SKM-1 (cell line): ENCODE data around the gene LMAN2.

Experiments used
- DNase-seq: peaks from one replicate; lab custom pipeline; 2025; ENCODE audit not compliant: unreplicated experiment; lab: John Stamatoyannopoulos, UW

LMAN2 gene, protein sequence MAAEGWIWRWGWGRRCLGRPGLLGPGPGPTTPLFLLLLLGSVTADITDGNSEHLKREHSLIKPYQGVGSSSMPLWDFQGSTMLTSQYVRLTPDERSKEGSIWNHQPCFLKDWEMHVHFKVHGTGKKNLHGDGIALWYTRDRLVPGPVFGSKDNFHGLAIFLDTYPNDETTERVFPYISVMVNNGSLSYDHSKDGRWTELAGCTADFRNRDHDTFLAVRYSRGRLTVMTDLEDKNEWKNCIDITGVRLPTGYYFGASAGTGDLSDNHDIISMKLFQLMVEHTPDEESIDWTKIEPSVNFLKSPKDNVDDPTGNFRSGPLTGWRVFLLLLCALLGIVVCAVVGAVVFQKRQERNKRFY

DNA sequence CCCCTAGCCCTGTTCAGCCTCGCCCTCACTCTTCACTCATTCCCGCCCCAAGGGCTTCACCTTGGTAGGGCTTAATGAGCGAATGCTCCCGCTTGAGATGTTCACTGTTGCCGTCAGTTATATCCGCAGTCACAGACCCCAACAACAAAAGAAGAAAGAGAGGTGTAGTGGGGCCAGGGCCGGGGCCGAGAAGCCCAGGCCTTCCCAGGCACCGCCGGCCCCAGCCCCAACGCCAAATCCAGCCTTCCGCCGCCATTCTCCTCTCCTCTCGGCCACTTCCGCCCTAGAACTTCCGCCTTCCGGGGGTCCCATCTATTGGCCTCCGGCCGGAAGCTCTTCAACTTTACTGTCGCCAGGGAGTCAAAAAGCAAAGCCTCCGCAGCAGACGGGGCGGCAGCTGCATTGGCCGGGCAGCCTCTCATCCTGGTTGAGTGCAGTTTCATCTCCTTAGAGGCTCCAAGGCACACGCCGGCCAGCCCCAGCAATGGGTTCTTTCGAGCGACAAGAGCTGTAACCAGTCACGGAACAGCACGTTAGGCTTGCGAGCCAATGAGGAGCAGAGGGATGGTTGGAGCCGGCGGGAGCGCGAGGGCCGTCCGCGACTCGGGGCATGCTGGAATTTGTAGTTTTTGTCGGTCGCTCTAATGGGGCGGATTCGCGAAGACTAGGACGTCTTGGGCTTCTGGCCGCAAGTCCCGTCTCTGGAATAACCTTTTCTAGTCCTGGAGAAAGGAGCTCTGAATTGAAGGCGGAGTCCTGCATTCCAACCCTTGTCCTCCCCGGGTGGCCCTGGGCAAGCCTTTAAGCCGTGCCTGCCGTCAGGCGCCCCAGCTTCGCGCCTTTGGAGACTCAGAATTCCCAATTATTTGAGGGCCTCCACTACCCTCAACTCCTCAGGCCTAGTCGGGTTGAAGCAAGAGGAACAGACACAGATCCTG, at the start of gene LMAN2:
TSS of gene LMAN2 (minus strand) at position 277 of the 938 bp plus-strand sequence. CDS start at position 256, 21 bp downstream.
- DNase-seq: peak; percentile 94

DNA sequence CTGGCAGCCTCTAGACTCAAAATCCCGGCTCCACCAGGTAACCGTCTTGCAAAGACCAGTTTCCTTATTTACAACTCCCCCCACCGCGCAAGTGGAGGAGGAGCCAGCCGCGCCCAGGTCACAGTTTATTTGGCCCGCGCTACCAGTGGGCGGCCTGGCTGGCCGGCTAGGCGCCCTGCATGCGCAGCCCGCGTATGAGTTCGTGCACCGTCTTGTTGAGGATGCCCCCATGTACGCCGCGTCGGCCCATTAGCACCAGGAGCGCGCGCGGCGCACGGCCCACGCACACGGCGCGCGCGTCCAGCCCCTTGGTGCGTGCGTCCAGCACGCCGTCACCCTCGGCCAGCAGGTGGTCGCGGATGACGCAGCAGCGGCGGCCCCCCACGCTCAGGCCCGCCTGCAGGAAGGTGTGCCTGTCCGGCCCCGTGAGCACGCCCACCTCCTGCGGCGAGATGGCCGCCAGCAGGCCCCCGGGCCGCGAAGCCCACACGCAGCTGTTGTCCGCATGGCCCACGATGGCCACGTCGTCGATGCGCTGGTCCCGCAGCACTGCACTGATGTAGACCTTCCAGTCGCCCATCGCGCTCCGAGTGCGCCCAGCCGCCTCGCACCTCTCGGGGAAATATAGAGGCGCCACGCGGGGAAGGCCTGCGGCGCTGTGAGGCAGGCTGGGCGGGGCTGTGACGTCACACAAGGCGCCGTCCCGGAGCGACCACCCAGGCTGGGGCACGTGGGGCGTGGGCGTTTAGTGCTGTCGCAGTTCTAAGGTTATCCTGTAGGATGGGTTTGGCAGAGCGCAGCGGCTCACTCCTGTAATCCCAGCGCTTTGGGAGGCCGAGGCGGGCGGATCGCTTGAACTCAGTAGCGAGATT, 48.8 kb upstream of the LMAN2 start, which contains the start of gene PFN3:
TSS of gene PFN3 (minus strand) at position 665 of the 872 bp plus-strand sequence. CDS start at position 580, 85 bp downstream.
- no peak for DNase-seq

DNA sequence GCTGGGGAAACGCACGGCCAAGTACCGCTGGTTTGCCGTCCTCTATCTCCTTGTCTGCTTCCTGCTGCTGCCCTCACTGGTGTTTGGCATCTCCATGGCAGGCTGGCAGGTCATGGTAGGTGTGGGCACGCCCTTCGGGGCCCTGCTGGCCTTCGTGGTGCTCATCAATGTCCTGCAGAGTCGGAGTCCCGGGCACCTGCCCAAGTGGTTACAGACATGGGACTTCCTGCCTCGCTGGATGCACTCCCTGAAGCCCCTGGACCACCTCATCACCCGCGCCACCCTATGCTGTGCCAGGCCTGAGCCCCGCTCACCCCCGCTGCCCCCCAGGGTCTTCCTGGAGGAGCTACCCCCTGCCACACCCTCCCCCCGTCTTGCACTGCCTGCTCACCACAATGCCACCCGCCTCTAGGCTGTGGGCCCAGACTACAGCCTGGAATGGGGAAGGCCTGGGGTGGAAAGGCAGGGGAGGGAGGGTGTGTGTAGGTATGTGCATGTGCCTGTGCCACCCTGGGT, 46.5 kb upstream of the LMAN2 start:
- no peak for DNase-seq

DNA sequence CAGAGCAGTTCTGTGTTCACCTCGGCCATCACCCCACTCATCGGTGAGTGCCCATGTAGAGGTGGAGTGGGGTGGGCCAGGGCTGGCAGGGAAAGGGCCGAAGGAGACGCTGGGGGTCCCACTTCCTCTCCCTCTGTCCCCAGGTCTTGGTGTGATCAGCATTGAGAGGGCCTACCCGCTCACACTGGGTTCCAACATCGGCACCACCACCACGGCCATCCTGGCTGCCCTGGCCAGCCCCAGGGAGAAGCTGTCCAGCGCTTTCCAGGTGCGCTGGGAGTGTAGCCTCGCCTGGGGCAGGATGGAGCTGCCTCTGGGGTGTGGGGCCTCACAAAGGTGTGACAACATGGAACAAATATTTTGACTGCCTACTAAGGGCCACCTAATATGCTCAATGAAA, 45.3 kb upstream of the LMAN2 start:
- no peak for DNase-seq

DNA sequence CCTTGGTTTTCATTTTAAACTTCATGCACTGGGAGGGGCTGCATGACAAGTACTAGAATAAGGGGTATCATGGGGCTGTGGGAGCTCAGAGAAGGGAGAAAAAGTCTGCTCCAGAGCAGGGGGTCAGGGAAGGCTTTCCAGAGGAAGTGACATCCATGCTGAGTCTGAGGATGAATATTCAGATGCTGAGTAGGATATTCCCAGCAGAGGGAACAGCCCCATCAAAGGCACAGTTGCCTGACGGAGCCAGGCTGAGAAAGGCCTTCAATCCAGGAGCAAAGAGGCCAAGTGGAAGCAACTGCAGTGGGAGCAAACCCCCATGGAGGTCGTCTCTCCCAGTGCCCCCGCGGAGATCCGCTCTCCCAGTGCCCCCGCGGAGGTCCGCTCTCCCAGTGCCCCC, 44.6 kb upstream of the LMAN2 start:
- no peak for DNase-seq

DNA sequence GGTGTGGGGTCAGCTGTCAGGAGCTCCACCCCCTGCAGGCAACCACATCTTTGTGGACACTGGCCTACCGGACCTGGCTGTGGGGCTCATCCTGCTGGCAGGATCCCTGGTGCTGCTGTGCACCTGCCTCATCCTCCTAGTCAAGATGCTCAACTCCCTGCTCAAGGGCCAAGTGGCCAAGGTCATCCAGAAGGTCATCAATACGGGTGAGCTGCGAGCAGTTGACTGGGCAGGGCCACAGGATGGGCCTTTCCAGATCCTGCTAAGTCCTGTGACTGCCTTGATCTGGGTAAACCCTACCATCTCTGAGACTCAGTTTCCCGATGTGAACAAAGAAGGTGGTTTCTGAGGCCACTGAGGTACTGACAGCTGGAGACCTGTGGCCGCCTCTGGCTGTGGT, 42.5 kb upstream of the LMAN2 start:
- no peak for DNase-seq

DNA sequence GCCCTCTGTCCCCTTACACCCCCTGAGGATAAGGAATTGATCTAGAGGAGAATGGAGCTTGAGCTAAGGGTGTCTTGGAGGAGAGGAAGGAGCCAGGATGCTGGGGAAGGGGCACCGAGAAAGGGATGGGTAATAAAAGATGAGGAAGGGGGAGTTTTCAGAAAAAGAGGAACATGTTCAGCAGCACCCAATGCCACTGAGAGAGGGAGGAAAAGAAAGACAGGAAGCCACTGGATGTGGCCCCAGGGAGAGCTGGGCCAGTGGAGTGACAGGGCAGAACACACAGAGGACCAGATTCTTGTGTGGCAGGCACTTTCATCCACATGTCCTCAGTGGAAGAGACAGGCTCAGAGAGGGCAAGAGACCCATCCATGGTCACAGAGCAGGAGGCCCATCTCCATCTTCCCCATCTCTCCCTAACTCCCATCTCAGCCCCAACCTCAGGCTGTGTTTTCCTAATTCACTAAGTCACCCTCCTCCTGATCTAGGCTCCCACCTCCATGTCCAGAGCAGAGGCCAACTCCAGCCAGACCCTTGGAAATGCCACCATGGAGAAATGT, 41.8 kb upstream of the LMAN2 start:
- DNase-seq: peak; percentile 49

DNA sequence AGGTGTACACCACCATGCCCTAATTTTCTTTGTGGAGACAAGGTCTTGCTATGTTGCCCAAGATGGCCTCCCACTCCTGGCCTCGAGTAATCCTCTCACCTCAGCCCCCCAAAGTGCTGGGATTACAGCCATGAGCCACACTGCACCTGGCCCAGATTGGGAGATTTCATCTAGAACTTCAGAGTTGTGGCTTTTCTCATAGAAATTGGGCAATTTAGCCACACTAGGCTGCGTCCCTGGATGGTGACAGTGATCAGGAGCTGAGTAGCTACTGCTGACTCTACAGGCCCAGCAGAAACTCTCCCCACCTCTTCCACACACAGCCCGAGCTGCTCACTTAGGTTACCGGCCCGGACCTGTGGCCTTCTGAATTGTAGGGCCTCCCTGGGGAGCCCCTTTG, 41.3 kb upstream of the LMAN2 start:
- peak; percentile 20 for DNase-seq

DNA sequence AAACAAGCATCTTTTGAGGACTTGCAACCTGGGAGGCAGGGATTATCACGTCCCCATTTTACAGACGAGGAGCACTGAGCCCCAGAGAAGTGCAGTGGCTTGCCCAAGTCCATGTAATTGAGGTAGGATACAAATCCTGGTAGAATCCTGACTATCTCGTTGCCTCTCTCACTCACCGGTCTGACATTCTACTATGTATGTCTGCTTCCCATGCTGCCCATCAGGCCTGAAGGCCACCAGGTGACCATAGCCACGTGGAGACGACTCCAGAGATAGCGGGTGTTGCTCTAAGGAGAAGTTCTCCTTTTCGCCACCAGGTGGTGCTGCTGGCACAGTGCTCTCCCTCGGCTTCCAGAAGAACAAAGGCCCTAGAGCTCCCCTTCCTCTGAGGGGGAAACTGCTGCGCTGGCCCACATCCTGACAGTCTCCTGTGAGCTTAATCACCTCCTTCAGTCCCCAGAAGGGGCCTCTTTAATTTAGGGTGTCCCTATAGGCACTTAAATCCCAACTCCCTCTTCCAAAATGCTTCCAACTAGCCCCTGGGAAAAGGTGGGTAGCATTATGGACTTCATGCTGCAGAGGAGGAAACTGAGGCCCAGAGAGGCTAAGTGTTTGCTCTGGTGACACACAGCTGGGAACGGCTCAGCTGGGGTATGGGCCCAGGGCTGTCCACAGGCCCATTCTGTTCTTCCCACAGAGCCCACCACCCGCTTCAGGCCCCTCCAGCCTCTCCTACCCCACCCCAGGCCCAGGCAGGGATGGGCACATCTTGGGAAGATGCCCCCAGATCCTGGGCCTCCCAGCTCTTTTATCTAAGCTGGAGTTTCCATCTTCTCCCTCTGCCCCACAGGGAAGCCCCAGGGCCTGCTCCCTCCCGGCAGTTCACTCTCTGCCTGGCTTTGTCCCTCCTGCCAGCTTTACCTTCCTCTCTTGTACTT, 39.2 kb upstream of the LMAN2 start:
- DNase-seq: peak; percentile 67

DNA sequence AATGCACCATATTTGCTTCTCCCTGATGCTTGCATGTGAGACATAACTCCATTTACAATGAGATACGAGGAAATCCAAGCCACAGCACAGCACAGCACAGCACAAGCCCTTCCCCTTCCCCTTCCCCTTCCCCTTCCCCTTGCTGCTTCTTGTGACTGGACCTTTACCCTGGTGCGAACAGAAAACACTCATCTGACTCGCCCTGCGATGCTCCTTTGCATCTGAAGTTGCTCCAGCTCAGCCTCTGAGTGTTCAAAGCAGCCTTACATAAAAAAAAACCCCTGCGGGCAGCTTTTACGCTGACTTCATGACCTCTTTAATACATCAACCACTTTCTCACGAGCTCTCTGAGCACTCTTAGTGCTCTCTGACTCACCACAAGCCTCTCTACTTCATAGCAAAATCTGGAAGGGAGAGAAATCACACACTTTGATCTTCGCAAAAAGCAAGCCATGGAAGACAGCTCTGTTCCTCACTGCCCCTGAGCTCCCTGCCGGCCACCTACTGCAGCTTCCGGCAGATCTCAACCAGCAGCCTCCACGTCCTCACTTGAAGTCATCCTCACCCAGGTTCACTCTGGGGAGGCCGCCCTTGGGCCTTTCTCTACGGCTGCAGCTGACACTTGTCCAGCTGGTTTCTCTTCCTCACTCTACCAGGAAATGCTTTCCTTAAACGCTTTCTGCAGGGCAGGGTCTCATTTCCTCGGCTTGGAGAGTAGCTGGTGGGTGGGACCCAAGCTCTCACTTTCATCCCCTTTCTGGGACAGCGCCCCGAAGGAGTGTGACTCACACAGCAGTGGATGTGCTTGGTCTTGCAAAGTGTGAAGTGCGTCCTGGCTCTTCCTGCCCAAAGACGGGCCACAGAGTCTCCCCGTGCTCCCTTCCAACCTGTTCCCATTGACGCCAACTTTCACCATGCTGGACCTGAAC, 38.0 kb upstream of the LMAN2 start:
- DNase-seq: no peak

DNA sequence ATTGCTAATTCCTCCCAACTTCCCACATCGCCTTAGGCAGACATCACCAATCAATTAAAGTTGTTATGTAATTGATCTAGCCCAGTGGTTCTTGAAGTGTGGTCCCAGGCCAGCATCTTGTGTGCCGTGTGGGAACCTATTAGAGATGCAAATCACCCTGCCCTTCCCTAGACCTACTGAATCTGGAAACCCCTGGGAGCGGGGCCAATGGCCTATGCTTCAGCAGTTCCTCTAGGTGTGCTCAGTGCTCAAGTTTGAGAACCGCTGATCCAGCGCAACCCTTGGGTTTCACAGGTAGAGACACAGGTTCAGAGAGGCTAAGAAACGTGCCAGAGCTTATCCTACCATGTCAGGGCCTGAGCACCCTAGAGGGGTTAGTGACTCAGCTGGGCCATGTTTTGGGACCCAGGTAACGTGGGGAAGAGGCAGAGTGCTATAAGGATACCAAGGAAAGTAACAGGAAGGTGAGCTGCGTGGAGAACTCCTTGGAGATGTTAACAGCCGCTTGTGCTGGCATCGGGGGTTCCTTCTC, 37.1 kb upstream of the LMAN2 start:
- DNase-seq: no peak

DNA sequence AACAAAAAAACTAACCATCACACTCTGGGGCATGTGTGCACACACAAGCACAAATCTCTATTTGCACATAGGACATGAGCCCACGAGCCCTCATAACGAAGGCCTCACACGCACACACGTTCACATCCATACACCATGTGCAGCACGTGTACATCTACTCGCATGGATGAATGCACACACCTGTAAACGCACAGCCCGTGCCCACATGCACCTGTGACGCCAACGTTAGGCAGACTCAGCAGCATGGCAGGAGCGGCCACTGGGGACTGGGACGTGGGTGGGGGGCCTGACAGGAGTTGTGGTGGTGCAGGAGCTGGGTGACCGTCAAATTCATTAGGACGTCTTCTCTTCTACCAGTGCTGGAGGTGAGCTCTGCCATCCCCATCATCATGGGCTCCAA, 35.9 kb upstream of the LMAN2 start:
- DNase-seq: no peak

DNA sequence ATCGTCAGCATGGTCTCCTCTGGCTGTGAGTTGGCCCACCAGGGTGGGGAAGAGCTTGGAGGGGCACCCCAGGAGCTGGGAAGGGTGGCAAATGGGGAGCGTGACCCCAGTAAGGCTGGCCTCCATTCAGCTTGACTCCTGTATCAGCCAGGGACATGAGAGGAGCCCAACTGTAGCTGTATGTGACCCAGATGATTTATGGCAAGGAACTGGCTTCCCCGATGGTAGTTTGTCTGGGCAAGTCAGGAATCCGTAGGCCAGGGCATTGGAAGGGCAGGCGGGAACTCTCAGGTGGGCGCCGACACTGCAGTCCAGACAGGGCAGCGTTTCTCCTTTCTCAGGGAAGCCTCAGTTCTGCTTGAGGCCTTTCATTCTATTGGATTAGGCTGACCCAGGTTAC, 35.1 kb upstream of the LMAN2 start:
- no peak for DNase-seq

DNA sequence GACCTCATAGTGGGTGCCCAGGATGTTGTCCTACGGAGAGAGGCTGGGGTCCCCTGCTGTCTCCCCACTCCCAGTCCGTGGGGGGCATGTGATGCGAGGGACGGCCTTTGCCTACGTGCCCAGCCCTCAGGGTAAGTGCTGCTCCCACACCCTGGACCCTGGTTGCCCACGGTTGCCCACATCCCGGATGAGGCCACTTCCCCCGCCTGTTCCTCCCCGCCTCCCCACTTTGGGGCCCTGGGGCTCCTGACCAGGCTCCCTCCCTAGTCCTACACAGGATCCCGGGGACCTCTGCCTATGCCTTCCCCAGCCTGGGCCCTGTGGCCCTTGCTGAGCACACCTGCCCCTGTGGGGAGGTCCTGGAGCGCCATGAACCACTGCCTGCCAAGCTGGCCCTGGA, 34.3 kb upstream of the LMAN2 start:
- DNase-seq: no peak

DNA sequence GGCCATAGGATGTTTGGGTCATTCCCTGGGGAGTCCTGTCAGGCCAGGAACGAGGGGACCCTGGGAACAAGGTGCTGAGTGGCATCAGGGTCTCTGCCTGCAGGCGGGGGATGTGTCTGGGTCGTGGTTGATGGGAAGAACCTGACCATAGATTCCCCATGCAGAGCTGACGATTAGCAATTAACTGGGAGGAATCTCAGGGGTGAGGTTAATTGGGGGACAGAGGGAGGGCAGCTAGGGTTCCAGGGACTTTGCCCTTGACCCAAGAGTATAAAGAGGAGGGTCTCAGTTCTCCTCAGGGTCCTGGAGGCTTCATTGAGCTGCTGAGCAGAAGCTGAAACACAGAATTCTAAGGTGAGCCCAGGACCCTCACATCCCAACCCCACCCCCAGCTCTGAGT, 32.7 kb upstream of the LMAN2 start, which contains the start of gene SLC34A1:
TSS of gene SLC34A1 (plus strand) at position 301 of the 400 bp plus-strand sequence. CDS start 1,308 bp downstream, outside the sequence.
- DNase-seq: no peak

DNA sequence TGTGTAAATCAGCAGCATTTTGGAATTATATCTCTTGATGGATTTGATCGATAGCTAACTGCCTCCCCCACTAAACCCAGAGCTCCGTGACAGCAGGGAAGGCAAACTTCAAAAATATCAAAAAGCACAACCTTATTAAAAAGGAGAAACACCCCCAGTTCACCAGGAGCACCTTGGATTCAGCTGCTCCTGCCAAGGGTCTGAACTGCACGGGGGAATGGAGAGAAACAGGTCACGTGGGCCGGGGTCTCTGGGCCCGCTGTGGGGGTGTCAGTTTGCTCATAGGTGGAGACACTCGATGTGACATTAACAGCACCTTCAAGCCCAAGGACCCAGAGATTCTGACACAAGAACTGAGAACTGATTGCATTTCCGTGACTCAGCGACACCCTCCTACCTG, 31.7 kb upstream of the LMAN2 start:
- DNase-seq: no peak

DNA sequence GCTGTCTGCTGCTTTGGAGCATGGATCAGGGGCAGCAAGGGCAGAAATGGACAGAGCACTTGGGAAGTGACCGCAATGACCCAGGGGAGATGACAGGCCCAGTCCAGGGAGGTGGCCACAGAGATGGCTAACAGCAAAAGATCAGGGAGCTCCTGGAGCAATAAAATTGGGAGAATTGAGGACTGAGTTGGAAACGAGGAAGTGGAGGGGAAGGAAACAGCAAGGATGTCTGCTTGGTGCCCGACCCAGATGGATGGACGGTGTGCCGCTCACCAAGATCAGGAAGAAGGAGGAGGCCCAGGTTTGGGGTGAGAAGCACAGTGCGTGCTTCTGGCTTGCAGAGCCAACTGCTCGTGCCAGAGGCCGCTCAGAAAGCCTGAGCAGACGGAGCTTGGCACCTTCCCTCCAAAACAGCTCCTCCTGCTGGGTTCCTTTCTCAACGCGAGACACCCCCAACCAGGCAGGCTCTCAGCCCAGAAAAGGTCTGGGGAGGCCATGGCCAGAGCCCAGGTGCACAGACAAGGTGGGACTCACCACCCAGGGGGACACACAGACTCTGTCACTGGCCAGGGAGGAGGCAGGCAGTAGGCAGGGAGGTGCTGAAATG, 31.1 kb upstream of the LMAN2 start:
- no peak for DNase-seq

DNA sequence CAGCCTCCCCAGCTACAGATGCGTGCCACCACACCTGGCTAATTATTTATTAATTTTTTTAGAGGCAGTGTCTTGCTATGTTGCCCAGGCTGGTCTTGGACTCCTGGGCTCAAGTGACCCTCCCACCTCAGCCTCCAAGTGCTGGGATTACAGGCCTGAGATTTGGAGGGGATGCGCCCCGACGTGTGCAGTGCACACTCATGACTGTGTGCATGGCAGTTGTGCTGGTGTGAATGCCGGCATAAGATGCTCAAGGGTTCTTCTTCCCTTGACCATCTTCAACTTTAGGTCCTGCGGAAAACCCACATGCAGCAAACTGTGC, 29.3 kb upstream of the LMAN2 start:
- no peak for DNase-seq
